PC-9 (cell line): ENCODE results near the gene FBXO9. TPM values are rescaled to one million over a fixed set of nuclear protein-coding genes. Genes with fewer than 3 reads are reported as not detected.
A peak's percentile ranks its signal among the peaks of the same experiment; 100 is the strongest.

Experiments
- Bru-seq: library from RNA; stranded (reverse); fragments of 400-500 nt; gene quantifications from one replicate; lab custom pipeline; 2021; lab: Mats Ljungman, UMichigan
- BruChase-seq, 2 experiments: library from RNA; stranded (reverse); fragments of 400-500 nt; gene quantifications; one replicate each; lab custom pipeline; 2021; lab: Mats Ljungman, UMichigan
- BruUV-seq: library from RNA; stranded (reverse); fragments of 400-500 nt; replicated peaks from 2 replicates; lab custom pipeline; 2021; lab: Mats Ljungman, UMichigan
- CTCF ChIA-PET: fragments of 300-600 bp; sonication (Branson Sonifier 250); formaldehyde crosslinking; loops from one replicate; lab custom pipeline; 2022; ENCODE audit warnings: antibody characterized with exemption; lab: Charles Lee
- POLR2A ChIA-PET: fragments of 300-600 bp; sonication (Branson Sonifier 250); formaldehyde crosslinking; loops from one replicate; lab custom pipeline; 2022; ENCODE audit warnings: antibody characterized with exemption; ENCODE audit not compliant: unreplicated experiment; lab: Charles Lee
- DNase-seq, 2 experiments: peaks; one replicate each; pipeline versions ENCODE4 v3.0.0 to v3.0.0-alpha.2; 2015 to 2022; ENCODE audit warnings: mixed read lengths in 1 of 2
- H2AFZ ChIP-seq: fragments of 200-600 bp; sonication (generic); 2 replicates; pipeline ENCODE4 v1.8.1; 2017; ENCODE audit warnings: antibody characterized with exemption
- H3F3A ChIP-seq: fragments of 200-600 bp; sonication (generic); 2 replicates; pipeline ENCODE4 v1.8.1; 2017; ENCODE audit warnings: antibody characterized with exemption, mild to moderate bottlenecking, low read depth; ENCODE audit not compliant: insufficient read depth
- H3K27ac ChIP-seq: fragments of 200-600 bp; sonication (generic); 2 replicates; pipeline ENCODE4 v1.6.1; 2016; ENCODE audit warnings: mixed run types
- H3K27me3 ChIP-seq: fragments of 200-600 bp; sonication (generic); 2 replicates; pipeline ENCODE4 v1.6.1; 2016; ENCODE audit warnings: low read depth, mixed run types; ENCODE audit not compliant: insufficient read depth
- H3K36me3 ChIP-seq: fragments of 200-600 bp; sonication (generic); 2 replicates; pipeline ENCODE4 v1.6.1; 2016; ENCODE audit warnings: low read depth, mixed run types
- H3K4me1 ChIP-seq: fragments of 200-600 bp; sonication (generic); replicated peaks from 2 replicates; pipeline ENCODE4 v1.6.1; 2016; ENCODE audit warnings: mixed run types; ENCODE audit not compliant: insufficient read depth
- H3K4me2 ChIP-seq: fragments of 200-600 bp; sonication (generic); 2 replicates; pipeline ENCODE4 v1.6.1; 2017; ENCODE audit warnings: mixed run types
- H3K4me3 ChIP-seq: fragments of 200-600 bp; sonication (generic); 2 replicates; pipeline ENCODE4 v1.6.1; 2016; ENCODE audit warnings: mixed run types
- H3K79me2 ChIP-seq: fragments of 200-600 bp; sonication (generic); 2 replicates; pipeline ENCODE4 v1.6.1; 2017; ENCODE audit warnings: low read depth, mixed run types
- H3K9me2 ChIP-seq: fragments of 200-600 bp; sonication (generic); 2 replicates; pipeline ENCODE4 v1.8.1; 2017; ENCODE audit warnings: mild to moderate bottlenecking; ENCODE audit not compliant: insufficient read depth
- H3K9me3 ChIP-seq: fragments of 200-600 bp; sonication (generic); 2 replicates; pipeline ENCODE4 v1.8.1; 2016; ENCODE audit warnings: low read depth; ENCODE audit not compliant: insufficient read depth
- H4K20me1 ChIP-seq: fragments of 200-600 bp; sonication (generic); 2 replicates; pipeline ENCODE4 v1.8.1; 2017; ENCODE audit not compliant: insufficient read depth
- CTCF ChIP-seq: fragments of 200-600 bp; sonication (generic); conservative IDR thresholded peaks from 2 replicates; pipeline ENCODE4 v1.6.1; 2017; ENCODE audit warnings: mixed run types, antibody characterized with exemption, mild to moderate bottlenecking, moderate library complexity
- EZH2 ChIP-seq: fragments of 200-600 bp; sonication (generic); IDR thresholded peaks from 2 replicates; pipeline ENCODE4 v1.8.0; 2017; ENCODE audit warnings: antibody characterized with exemption, low read depth
- intact Hi-C: fragments of 100-400 bp; cut with micrococcal nuclease; formaldehyde crosslinking; loops from one replicate; pipeline ENCODE4 v1.10.0; 2022; ENCODE audit not compliant: unreplicated experiment
- long read RNA-seq: library from polyadenylated mRNA; stranded (forward); transcript quantifications from one replicate; pipeline ENCODE4 v2.0.0, GENCODE V29; 2022
- total RNA-seq: library from RNA; stranded (reverse); gene quantifications from 2 replicates; pipeline ENCODE4 v1.2.3, GENCODE V29; 2021

The FBXO9 gene
- 49.9 and 56.5 TPM in 2 replicates for total RNA-seq
- percentile 73 among the genes with signal in this experiment for Bru-seq, nascent RNA
- percentile 81 among the genes with signal in this experiment for BruChase-seq, experiment 1, labeled RNA remaining after a 2-hour chase
- percentile 63 among the genes with signal in this experiment for BruChase-seq, experiment 2, labeled RNA remaining after a 6-hour chase
- long read RNA-seq, transcript FBXO9-202 (13 exons, 3,418 nt), result major isoform, 56 of 87 reads
- long read RNA-seq, partial matches to known transcripts, result 6 of 87 reads
- long read RNA-seq, other reads (novel, unspliced or antisense), result 21 of 87 reads

DNA sequence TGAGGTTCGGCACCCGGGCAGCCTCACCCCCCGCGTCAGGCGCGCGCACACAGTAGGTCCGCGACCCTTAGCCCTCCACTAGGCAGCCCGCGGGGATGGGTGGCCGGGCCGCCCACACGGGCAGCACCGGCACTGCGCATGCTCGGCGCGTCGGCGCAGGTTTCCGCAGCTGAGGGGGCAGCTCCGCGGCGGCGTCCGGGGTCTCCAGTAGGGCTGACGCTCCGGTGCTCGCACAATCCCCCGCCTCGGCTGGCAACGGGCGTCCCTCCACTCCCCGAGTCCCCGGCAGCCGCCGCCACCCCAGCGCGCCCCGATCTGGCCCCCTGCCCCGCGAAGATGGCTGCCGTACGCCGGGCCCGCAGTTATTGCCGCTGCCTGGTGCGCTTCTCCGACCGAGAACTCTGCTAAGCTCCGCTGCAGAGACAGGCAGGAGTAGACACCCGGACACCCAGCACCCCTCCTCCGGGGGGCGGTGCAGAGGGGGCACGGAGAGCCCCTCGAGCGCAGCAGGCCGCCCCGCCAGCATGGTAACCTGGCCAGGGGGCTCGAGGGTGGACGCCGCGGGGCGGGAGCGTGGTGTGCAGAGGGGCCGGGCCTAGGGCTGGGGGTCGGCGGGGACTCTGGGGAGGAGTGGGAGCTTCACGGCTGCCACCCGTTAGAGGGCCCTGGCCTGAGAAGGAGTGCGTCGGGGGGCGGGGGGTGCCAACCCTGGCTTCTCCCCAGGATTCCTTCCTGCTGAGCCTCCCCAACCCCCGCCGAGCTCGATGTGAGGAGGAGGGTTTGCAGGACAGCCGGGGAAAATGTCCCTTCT lies at the start of gene FBXO9:
TSS of gene FBXO9 (plus strand) at position 139 of the 811 bp plus-strand sequence. CDS start at position 525, 386 bp downstream.
- Histone ChIP-seq H2AFZ (peak within 1 kb of the TSS; percentile 100), H3F3A (no peaks in the 10 kb centered on the region), H3K4me2 (peak within 1 kb of the TSS; percentile 99), H3K27ac (0 out of 2 replicates have a peak within 1 kb of the TSS, but pooled peaks have one; percentile 7), H3K79me2 (peaks cover 36% of the 10 kb centered on the region), H3K36me3 (no peaks in the 10 kb centered on the region; the same call in 1 of the 2 replicates), H3K27me3 (no peaks in the 10 kb centered on the region), H4K20me1 (peaks cover 4% of the 10 kb centered on the region), H3K9me2 (no peaks in the 10 kb centered on the region), H3K9me3 (no peaks in the 10 kb centered on the region), H3K4me1 (peaks cover 39% of the 10 kb centered on the region), H3K4me3 (peak within 1 kb of the TSS; percentile 78)
- ChIA-PET CTCF (interaction anchor here (0.5 to 0.6 kb wide), 4 partner anchors 175 to 667 kb away, joined by 3 to 7 read pairs (median 4); no protein-coding TSS in a partner anchor), POLR2A (interaction anchor here (0.5 to 0.6 kb wide), 2 partner anchors 14 to 123 kb away, joined by 4 to 12 read pairs; no protein-coding TSS in a partner anchor)
- peak in 1 of 2 experiments; percentile 62 for DNase-seq
- TF ChIP-seq EZH2, result no peak
- no peak for TF ChIP-seq CTCF
- intact Hi-C loops, result loop anchor here (2.0 kb wide), 1 partner anchor 395 kb away; the partner anchor contains the start of gene TMEM14A
- no TSS peak for BruUV-seq

GRCh38 chr6:53015486-53015885 lies 49.7 kb upstream of the FBXO9 start:
- no peak for DNase-seq
- TF ChIP-seq EZH2, result no peak
- TF ChIP-seq CTCF, result no peak
- no peaks in the 10 kb centered on the region for H3K27me3 ChIP-seq
- no peaks in the 10 kb centered on the region for H4K20me1 ChIP-seq
- intact Hi-C loops, result no loop called here
- no peak overlapping the region; the same call in 1 of the 2 replicates for H3K27ac ChIP-seq
- ChIA-PET CTCF (no interaction called here), POLR2A (no interaction called here)
- H3K9me2 ChIP-seq, result no peaks in the 10 kb centered on the region
- no peaks in the 10 kb centered on the region for H3K79me2 ChIP-seq
- no TSS peak for BruUV-seq
- H3F3A ChIP-seq, result peaks cover 26% of the 10 kb centered on the region; the same call in 1 of the 2 replicates
- H3K4me3 ChIP-seq, result no peak overlapping the region
- H3K36me3 ChIP-seq, result peaks cover 3% of the 10 kb centered on the region; the same call in 1 of the 2 replicates
- no peaks in the 10 kb centered on the region for H3K9me3 ChIP-seq
- H3K4me2 ChIP-seq, result peak overlapping the region; percentile 41; the same call in 1 of the 2 replicates
- peaks cover 42% of the 10 kb centered on the region for H3K4me1 ChIP-seq
- no peak overlapping the region for H2AFZ ChIP-seq

GRCh38 chr6:53018446-53018845 lies 46.8 kb upstream of the FBXO9 start:
- CTCF ChIA-PET, result no interaction called here

More at GRCh38 chr6:53018446-53018845, 46.8 kb upstream of the FBXO9 start:
- no TSS peak for BruUV-seq
- Histone ChIP-seq H3K79me2 (no peaks in the 10 kb centered on the region), H3K27me3 (no peaks in the 10 kb centered on the region), H3K27ac (no peak overlapping the region), H3K4me2 (no peak overlapping the region), H3F3A (peaks cover 21% of the 10 kb centered on the region; the same call in 1 of the 2 replicates), H4K20me1 (no peaks in the 10 kb centered on the region), H3K36me3 (no peaks in the 10 kb centered on the region), H3K9me2 (no peaks in the 10 kb centered on the region; the same call in 1 of the 2 replicates), H3K4me3 (no peak overlapping the region), H3K9me3 (no peaks in the 10 kb centered on the region), H3K4me1 (peaks cover 26% of the 10 kb centered on the region), H2AFZ (no peak overlapping the region)
- POLR2A ChIA-PET, result no interaction called here
- TF ChIP-seq CTCF (no peak), EZH2 (no peak)
- intact Hi-C loops, result no loop called here
- no peak for DNase-seq
